Measurements from ENCODE around the gene DNAL1. TPM values are rescaled to one million over a fixed set of nuclear protein-coding genes. Genes with fewer than 3 reads are reported as not detected.

The DNAL1 gene
- total and polyA plus RNA-seq, 2 experiments from 2014 or later = 6.0 to 6.9 TPM

DNA sequence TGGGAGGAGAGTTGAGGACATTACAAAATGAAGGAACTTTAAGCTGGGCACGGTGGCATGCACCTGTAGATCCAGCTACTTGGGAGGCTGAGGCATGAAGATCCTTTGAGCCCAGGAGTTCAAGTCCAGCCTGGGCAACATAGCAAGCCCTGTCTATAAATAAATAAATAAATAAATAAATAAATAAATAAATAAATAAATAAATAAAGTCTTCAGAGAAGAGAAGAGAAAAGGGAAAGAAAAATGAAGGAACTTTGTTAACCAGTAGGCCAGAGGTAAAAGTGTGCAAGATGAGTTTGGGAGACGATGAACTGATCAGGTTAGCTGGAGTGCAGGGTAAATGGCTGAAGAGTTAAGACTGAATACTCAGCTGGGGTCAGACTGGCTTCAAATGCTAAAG, 49.3 kb downstream of the DNAL1 start:
- H3K36me3 ChIP-seq (replicated peaks; ENCODE audit: insufficient read depth, low read depth) = no peaks in the 10 kb centered on the region

DNA sequence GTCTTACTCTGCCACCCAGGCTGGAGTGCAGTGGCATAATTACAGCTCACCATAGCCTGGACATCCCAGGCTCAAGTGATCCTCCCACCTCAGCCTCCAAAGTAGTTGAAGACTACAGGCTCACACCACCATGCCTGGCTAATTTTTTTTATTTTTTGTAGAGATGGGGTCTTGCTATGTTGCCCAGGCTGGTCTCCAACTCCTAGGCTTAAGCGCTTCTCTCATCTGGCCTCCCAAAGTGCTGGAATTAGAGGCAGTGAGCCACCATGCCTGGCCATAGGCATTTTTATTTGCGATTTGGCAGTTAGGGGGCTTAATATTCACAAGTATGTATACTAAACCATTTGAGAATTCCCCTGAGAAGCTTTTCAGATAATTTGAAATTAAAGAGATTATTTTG, 50.3 kb downstream of the DNAL1 start:
- WGBS (ENCODE audit: low lambda C conversion rate, missing lambda C conversion rate) = 100% methylated on average over 2 of the region's 2 CpGs
- Histone ChIP-seq H3K4me2 (no peak overlapping the region), H3K27ac (no peak overlapping the region), H2AFZ (no peak overlapping the region), H3K9me3 (ENCODE audit: low read depth) (no peaks in the 10 kb centered on the region), H3K9me2 (replicated peaks; ENCODE audit: insufficient read depth) (no peaks in the 10 kb centered on the region), H3K27me3 (no peaks in the 10 kb centered on the region), H3K36me3 (replicated peaks; ENCODE audit: insufficient read depth, low read depth) (no peaks in the 10 kb centered on the region), H3K4me1 (ENCODE audit: insufficient read depth) (no peaks in the 10 kb centered on the region), H4K20me1 (ENCODE audit: insufficient read depth, poor library complexity, severe bottlenecking) (no peaks in the 10 kb centered on the region), H3K79me2 (no peaks in the 10 kb centered on the region), H3K4me3 (no peak overlapping the region)
- TF ChIP-seq, protein P1, sequence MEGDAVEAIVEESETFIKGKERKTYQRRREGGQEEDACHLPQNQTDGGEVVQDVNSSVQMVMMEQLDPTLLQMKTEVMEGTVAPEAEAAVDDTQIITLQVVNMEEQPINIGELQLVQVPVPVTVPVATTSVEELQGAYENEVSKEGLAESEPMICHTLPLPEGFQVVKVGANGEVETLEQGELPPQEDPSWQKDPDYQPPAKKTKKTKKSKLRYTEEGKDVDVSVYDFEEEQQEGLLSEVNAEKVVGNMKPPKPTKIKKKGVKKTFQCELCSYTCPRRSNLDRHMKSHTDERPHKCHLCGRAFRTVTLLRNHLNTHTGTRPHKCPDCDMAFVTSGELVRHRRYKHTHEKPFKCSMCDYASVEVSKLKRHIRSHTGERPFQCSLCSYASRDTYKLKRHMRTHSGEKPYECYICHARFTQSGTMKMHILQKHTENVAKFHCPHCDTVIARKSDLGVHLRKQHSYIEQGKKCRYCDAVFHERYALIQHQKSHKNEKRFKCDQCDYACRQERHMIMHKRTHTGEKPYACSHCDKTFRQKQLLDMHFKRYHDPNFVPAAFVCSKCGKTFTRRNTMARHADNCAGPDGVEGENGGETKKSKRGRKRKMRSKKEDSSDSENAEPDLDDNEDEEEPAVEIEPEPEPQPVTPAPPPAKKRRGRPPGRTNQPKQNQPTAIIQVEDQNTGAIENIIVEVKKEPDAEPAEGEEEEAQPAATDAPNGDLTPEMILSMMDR (IDR thresholded peaks at IDR 0.05; ENCODE audit: poor library complexity) = no peak
- no peak for TF ChIP-seq EZH2 (IDR thresholded peaks at IDR 0.05; ENCODE audit: borderline replicate concordance)
- no peak for TF ChIP-seq EZH2phosphoT487 (IDR thresholded peaks at IDR 0.05; ENCODE audit: low read depth, severe bottlenecking, unreplicated experiment)
- DNase-seq (ENCODE audit: low spot score) = no peak

More for the DNA sequence above, 49.3 kb downstream of the DNAL1 start:
- Histone ChIP-seq H3K79me2 (no peaks in the 10 kb centered on the region), H4K20me1 (ENCODE audit: insufficient read depth, poor library complexity, severe bottlenecking) (no peaks in the 10 kb centered on the region), H3K9me2 (replicated peaks; ENCODE audit: insufficient read depth) (no peaks in the 10 kb centered on the region), H3K27ac (no peak overlapping the region), H3K4me1 (ENCODE audit: insufficient read depth) (no peaks in the 10 kb centered on the region), H3K27me3 (no peaks in the 10 kb centered on the region), H3K9me3 (ENCODE audit: low read depth) (no peaks in the 10 kb centered on the region), H2AFZ (no peak overlapping the region), H3K4me3 (no peak overlapping the region), H3K4me2 (no peak overlapping the region)
- 93% methylated on average over 2 of the region's 2 CpGs for WGBS (ENCODE audit: low lambda C conversion rate, missing lambda C conversion rate)
- no peak for TF ChIP-seq EZH2phosphoT487 (IDR thresholded peaks at IDR 0.05; ENCODE audit: low read depth, severe bottlenecking, unreplicated experiment)
- TF ChIP-seq EZH2 (IDR thresholded peaks at IDR 0.05; ENCODE audit: borderline replicate concordance) = no peak
- TF ChIP-seq, protein P1 (IDR thresholded peaks at IDR 0.05; ENCODE audit: poor library complexity) = no peak
- DNase-seq (ENCODE audit: low spot score) = no peak

DNA sequence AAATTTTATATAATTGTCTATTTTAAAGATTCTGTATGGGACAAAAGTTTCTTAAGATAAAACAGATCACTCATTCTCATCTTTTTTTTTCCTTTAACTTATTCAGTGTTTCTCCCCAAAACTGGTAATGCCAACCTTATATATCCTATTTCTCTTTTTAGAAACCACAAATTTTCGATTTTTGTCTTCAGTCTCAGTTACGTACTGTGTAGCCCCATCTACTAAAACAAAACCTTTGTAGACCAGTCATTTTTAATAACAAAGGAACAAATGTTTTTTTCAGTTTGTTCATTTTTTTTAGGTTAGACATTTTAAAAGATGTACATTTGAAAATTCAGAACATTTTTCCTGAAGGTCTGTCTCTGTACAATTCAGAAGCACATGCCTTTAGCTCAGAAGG, 51.2 kb downstream of the DNAL1 start:
- H3K27me3 ChIP-seq = no peaks in the 10 kb centered on the region
- H4K20me1 ChIP-seq (ENCODE audit: insufficient read depth, poor library complexity, severe bottlenecking) = no peaks in the 10 kb centered on the region
- H3K4me1 ChIP-seq (ENCODE audit: insufficient read depth) = no peaks in the 10 kb centered on the region
- no peak overlapping the region for H3K4me3 ChIP-seq
- H3K9me2 ChIP-seq (replicated peaks; ENCODE audit: insufficient read depth) = no peaks in the 10 kb centered on the region
- no peaks in the 10 kb centered on the region for H3K36me3 ChIP-seq (replicated peaks; ENCODE audit: insufficient read depth, low read depth)
- no peak overlapping the region for H2AFZ ChIP-seq
- no peaks in the 10 kb centered on the region for H3K9me3 ChIP-seq (ENCODE audit: low read depth)
- TF ChIP-seq, protein P1 (IDR thresholded peaks at IDR 0.05; ENCODE audit: poor library complexity) = no peak
- no peak for TF ChIP-seq EZH2phosphoT487 (IDR thresholded peaks at IDR 0.05; ENCODE audit: low read depth, severe bottlenecking, unreplicated experiment)
- no peak for TF ChIP-seq EZH2 (IDR thresholded peaks at IDR 0.05; ENCODE audit: borderline replicate concordance)
- peak overlapping the region; percentile 54 for H3K27ac ChIP-seq
- DNase-seq (ENCODE audit: low spot score) = no peak
- no peaks in the 10 kb centered on the region for H3K79me2 ChIP-seq
- H3K4me2 ChIP-seq = no peak overlapping the region
- 93% methylated on average over 2 of the region's 2 CpGs for WGBS (ENCODE audit: low lambda C conversion rate, missing lambda C conversion rate)
